HT1080 (cell line): ENCODE results near the gene MMD2. TPM values are rescaled to one million over a fixed set of nuclear protein-coding genes. Genes with fewer than 3 reads are reported as not detected.

ENCODE experiments used
- DNase-seq: peaks from one replicate; pipeline ENCODE4 v3.0.0-alpha.2; 2015; ENCODE audit warnings: low read depth
- small RNA-seq: library from RNA; depleted of rRNA; stranded (forward); fragments of <200 nt; gene quantifications from one replicate; pipeline ENCODE3, GENCODE V24; 2014
- total RNA-seq: library from RNA; depleted of rRNA; stranded (reverse); fragments of >200 nt; shearing (Covaris generic); gene quantifications from 2 replicates; pipeline ENCODE4 v1.2.3, GENCODE V29; 2014; rRNA removed

Gene MMD2
- total RNA-seq, 1 experiment from 2014 or later: not detected

GRCh38 chr7:4871056-4871680 lies 87.8 kb downstream of the MMD2 start:
- DNase-seq: no peak

GRCh38 chr7:4868493-4868892 lies 90.5 kb downstream of the MMD2 start:
- DNase-seq: no peak

GRCh38 chr7:4866528-4867496 lies 92.2 kb downstream of the MMD2 start:
- no peak for DNase-seq

GRCh38 chr7:4862156-4862555 lies 96.8 kb downstream of the MMD2 start:
- DNase-seq: no peak

- no peak for DNase-seq
These were observed 97.3 kb downstream of the MMD2 start, which contains the start of gene PAPOLB for GRCh38 chr7:4861673-4862072. Gene PAPOLB, minus strand, starts transcription at chr7:4862030. Its CDS starts 220 bp downstream, at chr7:4861810.

GRCh38 chr7:4861227-4861626 lies 97.8 kb downstream of the MMD2 start:
- no peak for DNase-seq

GRCh38 chr7:4857189-4857588 lies 101.8 kb downstream of the MMD2 start:
- no peak for DNase-seq

GRCh38 chr7:4856336-4857057 lies 102.5 kb downstream of the MMD2 start:
- DNase-seq: no peak

Small RNA genes within 50 kb of the gene (small RNA-seq; reads per million reads assigned to genes)
- gene AC092032.1: not detected

Other genes with a start within 250 kb of the MMD2 start
- gene AP5Z1, start 183.6 kb downstream of the MMD2 start, total RNA-seq: 21.0 and 28.4 TPM in 2 replicates
- not detected in 2 replicates for gene PAPOLB, start 97.2 kb downstream of the MMD2 start, total RNA-seq
- gene RADIL, start 75.5 kb downstream of the MMD2 start, total RNA-seq: 0.14 and 0.57 TPM in 2 replicates
- 5.0 and 5.3 TPM in 2 replicates for gene RBAK, start 86.7 kb upstream of the MMD2 start, total RNA-seq
- gene WIPI2, start 231.0 kb upstream of the MMD2 start, total RNA-seq: 44.7 and 63.5 TPM in 2 replicates